ENCODE results near the gene IMPDH1. TPM values are rescaled to one million over a fixed set of nuclear protein-coding genes. Genes with fewer than 3 reads are reported as not detected.

IMPDH1 gene
- total RNA-seq, 2 donors from 2014 or later: 48.2 to 91.6 TPM

GRCh38 chr7:128385988-128386925, 23.5 kb downstream of the IMPDH1 start:
- 87% methylated on average over 4 of the region's 4 CpGs for WGBS
- intact Hi-C loops (cut with DNase I): loop anchor here (2.0 kb wide), 1 partner anchor 37 kb away; no protein-coding TSS in a partner anchor
- Histone ChIP-seq H3K4me3 (no peak overlapping the region), H3K4me1 (replicated peaks) (no peaks in the 10 kb centered on the region), H3K27ac (no peak overlapping the region), H3K9me3 (no peaks in the 10 kb centered on the region), H3K36me3 (no peaks in the 10 kb centered on the region), H3K27me3 (replicated peaks; ENCODE audit: insufficient read depth) (no peaks in the 10 kb centered on the region)
- TF ChIP-seq POLR2A (IDR thresholded peaks at IDR 0.05) (no peak), POLR2AphosphoS5 (IDR thresholded peaks at IDR 0.05) (no peak)
- no peak for DNase-seq (ENCODE audit: low spot score)

- Histone ChIP-seq H3K27me3 (replicated peaks; ENCODE audit: insufficient read depth) (no peaks in the 10 kb centered on the region), H3K4me3 (no peak overlapping the region), H3K36me3 (no peaks in the 10 kb centered on the region), H3K27ac (no peak overlapping the region), H3K9me3 (no peaks in the 10 kb centered on the region), H3K4me1 (replicated peaks) (no peaks in the 10 kb centered on the region)
- no peak for DNase-seq (ENCODE audit: low spot score)
- intact Hi-C loops (cut with DNase I): no loop called here
- 63% methylated on average over 7 of the region's 7 CpGs for WGBS
- no peak for TF ChIP-seq CTCF (IDR thresholded peaks at IDR 0.05)
- no peak for TF ChIP-seq POLR2AphosphoS5 (IDR thresholded peaks at IDR 0.05)
- no peak for TF ChIP-seq POLR2A (IDR thresholded peaks at IDR 0.05)
These were observed 25.1 kb downstream of the IMPDH1 start for GRCh38 chr7:128384726-128385125.

GRCh38 chr7:128383776-128384175, 26.0 kb downstream of the IMPDH1 start:
- no peak for DNase-seq (ENCODE audit: low spot score)
- Histone ChIP-seq H3K27me3 (replicated peaks; ENCODE audit: insufficient read depth) (no peaks in the 10 kb centered on the region), H3K9me3 (no peaks in the 10 kb centered on the region), H3K4me1 (replicated peaks) (no peaks in the 10 kb centered on the region), H3K27ac (no peak overlapping the region), H3K36me3 (no peaks in the 10 kb centered on the region), H3K4me3 (no peak overlapping the region)
- TF ChIP-seq POLR2A (IDR thresholded peaks at IDR 0.05) (no peak), POLR2AphosphoS5 (IDR thresholded peaks at IDR 0.05) (no peak), CTCF (IDR thresholded peaks at IDR 0.05) (no peak)
- 52% methylated on average over 3 of the region's 3 CpGs for WGBS
- intact Hi-C loops (cut with DNase I): no loop called here

GRCh38 chr7:128381161-128381821, 28.5 kb downstream of the IMPDH1 start:
- H3K9me3 ChIP-seq: no peaks in the 10 kb centered on the region
- intact Hi-C loops (cut with DNase I): no loop called here
- TF ChIP-seq POLR2AphosphoS5 (IDR thresholded peaks at IDR 0.05): no peak
- WGBS: 71% methylated on average over 19 of the region's 19 CpGs
- no peak for DNase-seq (ENCODE audit: low spot score)
- no peaks in the 10 kb centered on the region for H3K27me3 ChIP-seq (replicated peaks; ENCODE audit: insufficient read depth)
- H3K4me1 ChIP-seq (replicated peaks): no peaks in the 10 kb centered on the region
- H3K36me3 ChIP-seq: no peaks in the 10 kb centered on the region
- H3K27ac ChIP-seq: no peak overlapping the region
- no peak overlapping the region for H3K4me3 ChIP-seq

- H3K4me1 ChIP-seq (replicated peaks): no peaks in the 10 kb centered on the region
- no peaks in the 10 kb centered on the region for H3K36me3 ChIP-seq
- no peak for TF ChIP-seq POLR2AphosphoS5 (IDR thresholded peaks at IDR 0.05)
- no peak for TF ChIP-seq POLR2A (IDR thresholded peaks at IDR 0.05)
- no peak for TF ChIP-seq CTCF (IDR thresholded peaks at IDR 0.05)
- no peak overlapping the region for H3K4me3 ChIP-seq
- H3K27ac ChIP-seq: no peak overlapping the region
- 85% methylated on average over 3 of the region's 3 CpGs for WGBS
- H3K9me3 ChIP-seq: no peaks in the 10 kb centered on the region
- intact Hi-C loops (cut with DNase I): no loop called here
- no peaks in the 10 kb centered on the region for H3K27me3 ChIP-seq (replicated peaks; ENCODE audit: insufficient read depth)
- DNase-seq (ENCODE audit: low spot score): no peak
These were observed 29.2 kb downstream of the IMPDH1 start for GRCh38 chr7:128380483-128381106.
